Progenitor cell of endocrine pancreas (in vitro differentiated cells): ENCODE measurements around the gene UCKL1. TPM values are rescaled to one million over a fixed set of nuclear protein-coding genes. Genes with fewer than 3 reads are reported as not detected.
A peak's percentile ranks its signal among the peaks of the same experiment; 100 is the strongest.

ENCODE experiments used
- DNase-seq: peaks from one replicate; pipeline ENCODE4 v3.0.0; 2021; ENCODE audit warnings: low spot score; ENCODE audit not compliant: unreplicated experiment
- H3K27ac Mint-ChIP-seq: 2 replicates; pipeline ENCODE4 v1.8.0; 2021; ENCODE audit warnings: mild to moderate bottlenecking, moderate library complexity, mixed read lengths
- H3K27me3 Mint-ChIP-seq: 2 replicates; pipeline ENCODE4 v1.8.0; 2021; ENCODE audit warnings: mixed read lengths
- H3K36me3 Mint-ChIP-seq: 2 replicates; pipeline ENCODE4 v1.8.0; 2022; ENCODE audit warnings: mixed read lengths; ENCODE audit not compliant: insufficient read depth
- H3K4me1 Mint-ChIP-seq: 2 replicates; pipeline ENCODE4 v1.8.0; 2021; ENCODE audit warnings: low read depth, mixed read lengths
- H3K4me3 Mint-ChIP-seq: 2 replicates; pipeline ENCODE4 v1.8.0; 2021; ENCODE audit warnings: low read depth, mild to moderate bottlenecking, moderate library complexity, mixed read lengths
- H3K9me3 Mint-ChIP-seq: 2 replicates; pipeline ENCODE4 v1.8.0; 2021; ENCODE audit warnings: low read depth, mixed read lengths
- CTCF ChIP-seq: fragments of 200-600 bp; sonication (generic); IDR thresholded peaks from one replicate; pipeline ENCODE4 v1.5.0; 2021; ENCODE audit warnings: antibody characterized with exemption, mild to moderate bottlenecking; ENCODE audit not compliant: unreplicated experiment
- total RNA-seq: library from RNA; stranded (reverse); gene quantifications from 2 replicates; pipeline ENCODE4 v1.2.1, GENCODE V29; 2021

The UCKL1 gene
- total RNA-seq, 1 donor from 2014 or later, result 79.2 TPM

- no peak for TF ChIP-seq CTCF
- H3K9me3 Mint-ChIP-seq, result no peaks in the 10 kb centered on the region
- H3K36me3 Mint-ChIP-seq, result peaks cover 7% of the 10 kb centered on the region
- H3K4me1 Mint-ChIP-seq, result peaks cover 16% of the 10 kb centered on the region
- H3K27me3 Mint-ChIP-seq, result no peaks in the 10 kb centered on the region
- no peak for DNase-seq
- peak overlapping the region; percentile 49 for H3K27ac Mint-ChIP-seq
- H3K4me3 Mint-ChIP-seq, result no peak overlapping the region
Observed at GRCh38 chr20:63958471-63958870, 2.3 kb upstream of the UCKL1 start.

GRCh38 chr20:63957690-63958441, 1.6 kb upstream of the UCKL1 start:
- TF ChIP-seq CTCF, result no peak
- H3K36me3 Mint-ChIP-seq, result peaks cover 7% of the 10 kb centered on the region
- DNase-seq, result no peak
- H3K4me1 Mint-ChIP-seq, result peaks cover 16% of the 10 kb centered on the region
- H3K27ac Mint-ChIP-seq, result peak overlapping the region; percentile 79
- H3K4me3 Mint-ChIP-seq, result peak overlapping the region; percentile 69
- H3K27me3 Mint-ChIP-seq, result no peaks in the 10 kb centered on the region
- no peaks in the 10 kb centered on the region for H3K9me3 Mint-ChIP-seq

- Mint-ChIP-seq H3K27ac (peak overlapping the region; percentile 79), H3K9me3 (no peaks in the 10 kb centered on the region), H3K27me3 (no peaks in the 10 kb centered on the region), H3K36me3 (peaks cover 3% of the 10 kb centered on the region), H3K4me3 (peak overlapping the region; percentile 69), H3K4me1 (peaks cover 16% of the 10 kb centered on the region)
- DNase-seq, result peak; percentile 49
- TF ChIP-seq CTCF, result peak; percentile 39
Observed at GRCh38 chr20:63957004-63957689, 931 bp upstream of the UCKL1 start.

- H3K27ac Mint-ChIP-seq, result peak overlapping the region; percentile 49
- peaks cover 16% of the 10 kb centered on the region for H3K4me1 Mint-ChIP-seq
- no peaks in the 10 kb centered on the region for H3K9me3 Mint-ChIP-seq
- H3K36me3 Mint-ChIP-seq, result peaks cover 3% of the 10 kb centered on the region
- H3K27me3 Mint-ChIP-seq, result no peaks in the 10 kb centered on the region
- TF ChIP-seq CTCF, result no peak
- DNase-seq, result no peak
- H3K4me3 Mint-ChIP-seq, result peak overlapping the region; percentile 74
Observed at GRCh38 chr20:63956664-63957003, 418 bp upstream of the UCKL1 start.

GRCh38 chr20:63955281-63955826, 862 bp downstream of the UCKL1 start:
- Mint-ChIP-seq H3K27me3 (no peaks in the 10 kb centered on the region), H3K27ac (peak overlapping the region; percentile 79), H3K4me1 (peaks cover 16% of the 10 kb centered on the region), H3K36me3 (peaks cover 2% of the 10 kb centered on the region), H3K9me3 (no peaks in the 10 kb centered on the region), H3K4me3 (peak overlapping the region; percentile 79)
- peak; percentile 45 for TF ChIP-seq CTCF
- DNase-seq, result no peak
